H9 (cell line): Measurements from ENCODE around the gene TRANK1. TPM values are rescaled to one million over a fixed set of nuclear protein-coding genes. Genes with fewer than 3 reads are reported as not detected.

Experiments used
- DNase-seq: peaks from one replicate; pipeline ENCODE4 v3.0.0-alpha.2; 2017
- H2AFZ ChIP-seq: one replicate; pipeline ENCODE4 v1.6.1; 2013; ENCODE audit warnings: mild to moderate bottlenecking, low read length, control low read depth, moderate library complexity
- H2AK5ac ChIP-seq: 2 replicates; pipeline ENCODE4 v1.6.1; 2013; ENCODE audit warnings: low read length, control low read depth, mixed read lengths; ENCODE audit not compliant: insufficient read length
- H2BK120ac ChIP-seq: one replicate; pipeline ENCODE4 v1.6.1; 2013; ENCODE audit warnings: low read depth, mild to moderate bottlenecking, low read length, control low read depth, inconsistent platforms; ENCODE audit not compliant: poor library complexity, severe bottlenecking
- H2BK12ac ChIP-seq: 2 replicates; pipeline ENCODE4 v1.6.1; 2013; ENCODE audit warnings: low read length, control low read depth, mixed read lengths, low read depth; ENCODE audit not compliant: insufficient read length
- H2BK15ac ChIP-seq: 2 replicates; pipeline ENCODE4 v1.6.1; 2013; ENCODE audit warnings: low read depth, low read length, control low read depth
- H2BK20ac ChIP-seq: one replicate; pipeline ENCODE4 v1.6.1; 2013; ENCODE audit warnings: low read depth, mild to moderate bottlenecking, low read length, control low read depth, inconsistent platforms; ENCODE audit not compliant: poor library complexity, severe bottlenecking
- H2BK5ac ChIP-seq: 2 replicates; pipeline ENCODE4 v1.6.1; 2013; ENCODE audit warnings: low read length, control low read depth, mixed read lengths; ENCODE audit not compliant: insufficient read length
- H3K14ac ChIP-seq: 2 replicates; pipeline ENCODE4 v1.6.1; 2013; ENCODE audit warnings: low read length, control low read depth; ENCODE audit not compliant: insufficient read depth
- H3K18ac ChIP-seq: 2 replicates; pipeline ENCODE4 v1.6.1; 2013; ENCODE audit warnings: low read depth, mild to moderate bottlenecking, mixed read lengths, low read length, control low read depth; ENCODE audit not compliant: insufficient read length
- H3K23ac ChIP-seq: 2 replicates; pipeline ENCODE4 v1.6.1; 2013; ENCODE audit warnings: low read length, control low read depth, mixed read lengths, low read depth; ENCODE audit not compliant: insufficient read length
- H3K23me2 ChIP-seq: 2 replicates; pipeline ENCODE4 v1.6.1; 2013; ENCODE audit warnings: low read depth, mild to moderate bottlenecking, mixed read lengths, low read length, control low read depth; ENCODE audit not compliant: insufficient read length, poor library complexity, severe bottlenecking
- H3K27ac ChIP-seq: 2 replicates; pipeline ENCODE4 v1.5.1; 2013; ENCODE audit warnings: low read length, control low read depth, mixed read lengths, low read depth; ENCODE audit not compliant: insufficient read length
- H3K27me3 ChIP-seq: 2 replicates; pipeline ENCODE4 v1.6.1; 2013; ENCODE audit warnings: low read length, control low read depth, inconsistent platforms; ENCODE audit not compliant: insufficient read depth
- H3K4ac ChIP-seq: 2 replicates; pipeline ENCODE4 v1.6.1; 2013; ENCODE audit warnings: low read depth, mild to moderate bottlenecking, control low read depth, inconsistent platforms, low read length, moderate library complexity
- H3K4me1 ChIP-seq: 2 replicates; pipeline ENCODE4 v1.6.1; 2013; ENCODE audit warnings: low read length, control low read depth, inconsistent platforms; ENCODE audit not compliant: insufficient read depth
- H3K4me2 ChIP-seq: 2 replicates; pipeline ENCODE4 v1.6.1; 2013; ENCODE audit warnings: low read length, control low read depth, mixed read lengths; ENCODE audit not compliant: insufficient read length, insufficient read depth
- H3K56ac ChIP-seq: 2 replicates; pipeline ENCODE4 v1.6.1; 2013; ENCODE audit warnings: low read depth, mild to moderate bottlenecking, mixed read lengths, low read length, control low read depth; ENCODE audit not compliant: insufficient read length
- H3K79me1 ChIP-seq: 2 replicates; pipeline ENCODE4 v1.6.1; 2013; ENCODE audit warnings: low read depth, mild to moderate bottlenecking, moderate library complexity, low read length, control low read depth, inconsistent platforms; ENCODE audit not compliant: insufficient read depth, poor library complexity, severe bottlenecking
- H3K79me2 ChIP-seq: 2 replicates; pipeline ENCODE4 v1.6.1; 2013; ENCODE audit warnings: low read length, control low read depth, inconsistent platforms; ENCODE audit not compliant: insufficient read depth
- H3K9ac ChIP-seq: 2 replicates; pipeline ENCODE4 v1.6.1; 2013; ENCODE audit warnings: low read length, control low read depth, mixed read lengths; ENCODE audit not compliant: insufficient read length; ENCODE audit errors: extremely low read depth
- H3K9me3 ChIP-seq: one replicate; pipeline ENCODE4 v1.6.1; 2013; ENCODE audit warnings: low read depth, low read length, inconsistent platforms; ENCODE audit not compliant: control insufficient read depth
- H3T11ph ChIP-seq: one replicate; pipeline ENCODE4 v1.6.1; 2013; ENCODE audit warnings: mild to moderate bottlenecking, low read length, control low read depth, inconsistent platforms
- H4K20me1 ChIP-seq: one replicate; pipeline ENCODE4 v1.6.1; 2013; ENCODE audit not compliant: control insufficient read depth, insufficient read length, insufficient read depth
- H4K5ac ChIP-seq: 2 replicates; pipeline ENCODE4 v1.6.1; 2013; ENCODE audit warnings: low read depth, mild to moderate bottlenecking, mixed read lengths, low read length, control low read depth; ENCODE audit not compliant: insufficient read length
- H4K8ac ChIP-seq: replicated peaks from 2 replicates; pipeline ENCODE4 v1.6.1; 2013; ENCODE audit warnings: low read length, control low read depth, mixed read lengths, low read depth; ENCODE audit not compliant: insufficient read length
- H4K91ac ChIP-seq: 2 replicates; pipeline ENCODE4 v1.6.1; 2013; ENCODE audit warnings: low read depth, mild to moderate bottlenecking, moderate library complexity, mixed read lengths, low read length, control low read depth; ENCODE audit not compliant: insufficient read length
- H3K27ac Mint-ChIP-seq, 3 experiments: 2 replicates in 2 of 3; 3 replicates in 1 of 3; pipeline ENCODE4 v1.8.0; 2020 to 2021; ENCODE audit warnings: mixed read lengths in 3 of 3, mild to moderate bottlenecking in 1 of 3, moderate library complexity in 1 of 3
- H3K27me3 Mint-ChIP-seq: 2 replicates; pipeline ENCODE4 v1.8.0; 2021; ENCODE audit warnings: low read depth, mild to moderate bottlenecking, moderate library complexity, mixed read lengths
- H3K36me3 Mint-ChIP-seq, 3 experiments: 2 replicates in 2 of 3; 3 replicates in 1 of 3; pipeline ENCODE4 v1.8.0; 2020 to 2021; ENCODE audit warnings: low read depth in 3 of 3, mixed read lengths in 3 of 3; ENCODE audit not compliant: insufficient read depth in 1 of 3
- H3K4me1 Mint-ChIP-seq, 2 experiments: 2 replicates each; pipeline ENCODE4 v1.8.0; 2020; ENCODE audit warnings: mixed read lengths in 2 of 2
- H3K4me3 Mint-ChIP-seq, 2 experiments: 2 replicates in 1 of 2; 3 replicates in 1 of 2; pipeline ENCODE4 v1.8.0; 2020 to 2021; ENCODE audit warnings: mild to moderate bottlenecking in 2 of 2, mixed read lengths in 2 of 2, moderate library complexity in 1 of 2
- H3K9me3 Mint-ChIP-seq, 2 experiments: 2 replicates in 1 of 2; 3 replicates in 1 of 2; pipeline ENCODE4 v1.8.0; 2020; ENCODE audit warnings: mild to moderate bottlenecking in 2 of 2, mixed read lengths in 2 of 2, moderate library complexity in 1 of 2
- CTCF ChIP-seq: fragments of 200-600 bp; sonication (generic); conservative IDR thresholded peaks from 3 replicates; pipeline ENCODE4 v1.8.0; 2021; ENCODE audit warnings: antibody characterized with exemption, mild to moderate bottlenecking
- WGBS: extraction: QIAGEN DNeasy Blood & Tissue Kit; methylation state at CpG from one replicate; pipeline ENCODE4 v1.1.7; 2013; ENCODE audit warnings: missing lambda C conversion rate, low lambda C conversion rate, mixed read lengths; ENCODE audit not compliant: insufficient read length; ENCODE audit errors: extremely low coverage; 5-methylcytosine and 5-hydroxymethylcytosine counted together
- total RNA-seq: library from RNA; stranded (reverse); gene quantifications from 2 replicates; pipeline ENCODE4 v1.2.1, GENCODE V29; 2021

The TRANK1 gene
- total RNA-seq, 1 experiment from 2014 or later: 5.9 TPM

DNA sequence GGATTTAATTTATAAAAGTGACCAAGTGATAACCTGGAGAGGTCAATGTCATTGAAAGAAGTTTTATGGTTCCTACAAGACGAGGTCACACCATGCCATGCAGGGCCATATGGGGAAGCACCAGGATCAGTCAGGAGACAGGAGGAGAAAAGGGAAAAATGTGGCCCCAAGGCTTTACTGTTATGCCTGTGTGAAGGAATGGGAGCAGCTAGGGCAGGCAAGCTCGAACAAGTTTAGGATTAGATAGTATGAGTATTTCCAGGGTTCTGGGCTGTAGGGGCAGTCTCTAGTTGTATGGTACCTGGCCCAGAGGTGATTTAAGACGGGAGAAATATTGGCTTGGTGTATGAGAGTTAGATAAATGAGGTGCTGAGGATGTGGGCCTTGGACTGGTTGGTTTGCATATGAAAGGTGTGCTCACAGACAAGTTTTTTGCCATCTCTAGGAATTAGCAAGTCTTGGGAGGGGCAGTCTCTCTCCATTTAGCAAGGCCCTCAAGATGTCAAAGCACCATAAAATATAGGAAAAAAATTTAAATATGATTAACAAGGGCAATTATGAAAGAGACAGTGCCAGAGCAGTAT, 144.2 kb downstream of the TRANK1 start:
- no CpG with 5 or more reads among the region's 3 CpGs for WGBS

More for the DNA sequence above, 144.2 kb downstream of the TRANK1 start:
- Mint-ChIP-seq H3K27ac (peak overlapping the region in 1 of 3 experiments; percentile 1; a peak in 1 of 7 replicates), H3K27me3 (no peaks in the 10 kb centered on the region), H3K4me1 (peaks cover 15 to 17% of the 10 kb centered on the region in 2 experiments), H3K4me3 (no peak overlapping the region), H3K9me3 (peaks cover 4 to 9% of the 10 kb centered on the region in 2 experiments; a peak in 3 of 5 replicates), H3K36me3 (peaks cover 0 to 3% (median 0%) of the 10 kb centered on the region in 3 experiments; a peak in 2 of 7 replicates)
- no peak overlapping the region for H3K56ac ChIP-seq
- H2AFZ ChIP-seq: no peak overlapping the region
- no peak overlapping the region for H3K18ac ChIP-seq
- no peaks in the 10 kb centered on the region; the same call in 1 of the 2 replicates for H3K4me1 ChIP-seq
- no peak overlapping the region for H3T11ph ChIP-seq
- H3K27me3 ChIP-seq: no peaks in the 10 kb centered on the region
- H3K27ac ChIP-seq: no peak overlapping the region
- H3K79me1 ChIP-seq: no peaks in the 10 kb centered on the region
- H4K5ac ChIP-seq: no peak overlapping the region
- no peak overlapping the region for H3K14ac ChIP-seq
- no peak overlapping the region for H4K8ac ChIP-seq
- DNase-seq: no peak
- H3K23ac ChIP-seq: no peak overlapping the region
- H2AK5ac ChIP-seq: no peak overlapping the region
- H2BK15ac ChIP-seq: no peak overlapping the region
- no peaks in the 10 kb centered on the region for H3K23me2 ChIP-seq
- H2BK5ac ChIP-seq: no peak overlapping the region
- no peaks in the 10 kb centered on the region for H3K9me3 ChIP-seq
- no peak overlapping the region for H2BK20ac ChIP-seq
- no peak overlapping the region for H2BK120ac ChIP-seq
- H4K20me1 ChIP-seq: no peaks in the 10 kb centered on the region
- H3K4ac ChIP-seq: no peak overlapping the region
- H2BK12ac ChIP-seq: no peak overlapping the region
- H4K91ac ChIP-seq: no peak overlapping the region
- no peak for TF ChIP-seq CTCF
- no peak overlapping the region for H3K9ac ChIP-seq
- no peaks in the 10 kb centered on the region for H3K79me2 ChIP-seq
- no peak overlapping the region for H3K4me2 ChIP-seq
